Adrenal gland (tissue), 12 donors: ENCODE data around the gene ASXL2. TPM values are rescaled to one million over a fixed set of nuclear protein-coding genes. Genes with fewer than 3 reads are reported as not detected.

Source experiments
- DNase-seq, 7 donors: peaks; one replicate each; pipeline ENCODE4 v3.0.0-alpha.2; 2019 to 2020
- H3K27ac ChIP-seq, 5 donors: fragments of 200-600 bp; sonication (generic) in 4 of 5; 1 replicate in 3 of 5; 2 replicates in 2 of 5; pipeline versions ENCODE4 v1.5.1 to v1.8.0; 2016 to 2020; ENCODE audit warnings: mild to moderate bottlenecking in 1 of 5
- H3K27me3 ChIP-seq: fragments of 200-600 bp; 2 replicates; pipeline ENCODE4 v1.8.0; 2021
- H3K36me3 ChIP-seq, 2 donors: fragments of 200-600 bp; replicated peaks in 1 of 2; 1 replicate in 1 of 2; 2 replicates in 1 of 2; pipeline versions ENCODE4 v1.5.1 to v1.8.0; 2018 to 2022
- H3K4me1 ChIP-seq, 2 donors: fragments of 200-600 bp; replicated peaks in 1 of 2; 1 replicate in 1 of 2; 2 replicates in 1 of 2; pipeline versions ENCODE4 v1.5.1 to v1.8.0; 2018 to 2021
- H3K4me3 ChIP-seq, 4 donors: fragments of 200-600 bp; sonication (generic) in 3 of 4; one replicate each; pipeline ENCODE4 v1.5.1; 2016 to 2018
- H3K9me3 ChIP-seq, 3 donors: fragments of 200-600 bp; sonication (generic) in 1 of 3; replicated peaks in 1 of 3; 1 replicate in 2 of 3; 2 replicates in 1 of 3; pipeline versions ENCODE4 v1.5.1 to v1.8.0; 2016 to 2021
- POLR2A ChIP-seq, 2 donors: fragments of 450-650 bp; IDR thresholded peaks; one replicate each; pipeline ENCODE4 v1.6.1; 2017; ENCODE audit warnings: antibody characterized with exemption in 2 of 2, mild to moderate bottlenecking in 2 of 2, moderate library complexity in 1 of 2
- WGBS, 4 donors: extraction: QIAGEN DNeasy Blood & Tissue Kit in 2 of 4; methylation state at CpG; one replicate each; pipeline versions ENCODE4 v1.1.5 to v1.1.7; 2013 to 2017; 5-methylcytosine and 5-hydroxymethylcytosine counted together
- intact Hi-C, 2 donors: fragments of 100-400 bp; cut with DNase I; formaldehyde crosslinking; loops; one replicate each; pipeline versions ENCODE4 v1.14.1 to v1.15.0; 2022 to 2023
- polyA plus RNA-seq, 3 donors: library from polyadenylated mRNA; stranded (reverse); fragments of 200-250 nt in 2 of 3; fragments of 350-450 nt in 1 of 3; fragmentation: Illumina TruSeq in 1 of 3; extraction: RNeasy Lipid Tissue Mini Kit (QIAGEN cat#74804) in 1 of 3; gene quantifications; one replicate each; pipeline ENCODE4 v1.2.3, GENCODE V29; 2013 to 2014
- total RNA-seq, 9 donors: library from RNA; depleted of rRNA in 4 of 9; stranded (reverse); fragments of >200 nt in 4 of 9; fragments of 120-200 nt in 1 of 9; fragmentation: NEBNext Ultra II Directional in 1 of 9; extraction: Animal tissue kit (Norgen Biotek cat#: 25700) in 1 of 9; gene quantifications; one replicate each; pipeline versions ENCODE4 v1.1.0 to v1.2.4, GENCODE V29; 2013 to 2023
- TF ChIP-seq, protein P1 (sequence below), 6 experiments: fragments of 450-650 bp in 4 of 6; fragments of 200-600 bp in 2 of 6; sonication (generic) in 1 of 6; IDR thresholded peaks; 1 replicate in 5 of 6; 2 replicates in 1 of 6; pipeline versions ENCODE4 v1.5.1 to v1.8.0; 2016 to 2021; ENCODE audit warnings: antibody characterized with exemption in 6 of 6, mild to moderate bottlenecking in 2 of 6, moderate library complexity in 1 of 6
- donor health status: healthy with polysubstance abuse.
- donor health status: Bipolar disorder and iron deficiency.
- donor health status: DM: yes; HTN: yes; CAD: no.
- donor health status: DM: no; HTN: no; CAD: no.
- donor health status: DM: no; HTN: no; CAD: no.
- donor health status: DM: yes; HTN: yes; CAD: no.

ASXL2 gene
- total and polyA plus RNA-seq, 12 donors = 1.4 to 41.8 (median 20.9) TPM

DNA sequence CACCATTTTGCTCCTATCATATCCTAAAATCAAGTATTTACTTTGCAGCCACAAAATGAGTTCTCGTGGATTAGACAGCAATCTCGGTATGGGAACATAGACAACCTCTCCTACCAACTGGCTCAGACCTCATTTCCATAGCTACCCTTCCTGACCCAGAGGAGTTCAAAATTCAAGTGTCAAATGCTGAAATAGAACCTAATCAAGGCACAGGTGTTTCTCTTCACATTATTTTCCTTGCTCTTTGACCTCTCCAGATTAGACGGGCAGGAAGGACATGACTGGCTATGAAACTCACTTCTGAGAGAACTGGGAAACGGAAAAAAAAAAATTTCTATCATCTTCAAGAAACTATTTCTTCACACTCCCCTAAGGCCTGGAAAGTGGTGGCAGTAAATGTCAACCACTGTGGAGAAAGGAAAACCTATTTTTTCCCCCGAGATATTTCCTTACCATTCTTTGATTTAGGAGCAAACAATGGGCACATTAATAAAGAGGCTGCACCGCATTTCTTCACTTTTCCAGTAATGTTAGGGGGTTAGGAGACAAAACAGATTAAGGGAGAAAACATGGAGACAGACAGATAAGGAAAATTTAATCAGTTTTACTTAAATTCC lies 141.3 kb downstream of the ASXL2 start:
- no peaks in the 10 kb centered on the region for H3K4me1 ChIP-seq
- H3K36me3 ChIP-seq = peaks cover 0 to 2% of the 10 kb centered on the region in 2 donors
- H3K27ac ChIP-seq = no peak overlapping the region
- 88 to 93% (median 90%) methylated on average over 6 of the region's 6 CpGs for WGBS, 4 donors
- H3K9me3 ChIP-seq = no peaks in the 10 kb centered on the region
- H3K27me3 ChIP-seq = no peaks in the 10 kb centered on the region
- DNase-seq = no peak
- TF ChIP-seq, protein P1, sequence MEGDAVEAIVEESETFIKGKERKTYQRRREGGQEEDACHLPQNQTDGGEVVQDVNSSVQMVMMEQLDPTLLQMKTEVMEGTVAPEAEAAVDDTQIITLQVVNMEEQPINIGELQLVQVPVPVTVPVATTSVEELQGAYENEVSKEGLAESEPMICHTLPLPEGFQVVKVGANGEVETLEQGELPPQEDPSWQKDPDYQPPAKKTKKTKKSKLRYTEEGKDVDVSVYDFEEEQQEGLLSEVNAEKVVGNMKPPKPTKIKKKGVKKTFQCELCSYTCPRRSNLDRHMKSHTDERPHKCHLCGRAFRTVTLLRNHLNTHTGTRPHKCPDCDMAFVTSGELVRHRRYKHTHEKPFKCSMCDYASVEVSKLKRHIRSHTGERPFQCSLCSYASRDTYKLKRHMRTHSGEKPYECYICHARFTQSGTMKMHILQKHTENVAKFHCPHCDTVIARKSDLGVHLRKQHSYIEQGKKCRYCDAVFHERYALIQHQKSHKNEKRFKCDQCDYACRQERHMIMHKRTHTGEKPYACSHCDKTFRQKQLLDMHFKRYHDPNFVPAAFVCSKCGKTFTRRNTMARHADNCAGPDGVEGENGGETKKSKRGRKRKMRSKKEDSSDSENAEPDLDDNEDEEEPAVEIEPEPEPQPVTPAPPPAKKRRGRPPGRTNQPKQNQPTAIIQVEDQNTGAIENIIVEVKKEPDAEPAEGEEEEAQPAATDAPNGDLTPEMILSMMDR (IDR thresholded peaks at IDR 0.05) = no peak
- no peak for TF ChIP-seq POLR2A (IDR thresholded peaks at IDR 0.05)
- no peak overlapping the region for H3K4me3 ChIP-seq
- intact Hi-C loops = no loop called here

DNA sequence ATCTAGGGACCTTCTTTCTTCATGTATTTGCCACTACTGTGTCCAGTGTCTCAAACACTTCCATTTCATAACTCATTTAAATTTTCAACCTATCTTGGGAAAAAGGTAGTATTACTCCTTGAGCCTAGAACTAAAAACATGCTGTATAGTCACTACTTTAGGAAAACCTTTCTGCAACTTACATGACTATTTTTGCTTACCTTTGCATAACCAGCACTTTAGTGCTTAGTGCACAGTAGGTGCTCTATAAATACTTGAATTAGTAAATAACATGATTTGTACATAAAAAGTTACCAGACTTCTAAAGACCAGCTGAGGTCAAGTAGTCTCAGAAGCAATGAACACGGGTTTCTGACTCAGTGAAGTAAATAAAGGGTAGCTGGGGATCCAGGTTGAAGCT lies 142.5 kb downstream of the ASXL2 start:
- no peaks in the 10 kb centered on the region for H3K36me3 ChIP-seq
- no peaks in the 10 kb centered on the region for H3K9me3 ChIP-seq
- intact Hi-C loops = no loop called here
- DNase-seq = no peak
- H3K4me1 ChIP-seq = no peaks in the 10 kb centered on the region
- WGBS, 4 donors = 80 to 91% (median 89%) methylated on average over 1 of the region's 1 CpG
- no peaks in the 10 kb centered on the region for H3K27me3 ChIP-seq
- no peak for TF ChIP-seq POLR2A (IDR thresholded peaks at IDR 0.05)
- TF ChIP-seq, protein P1 (IDR thresholded peaks at IDR 0.05) = no peak
- no peak overlapping the region for H3K4me3 ChIP-seq
- H3K27ac ChIP-seq = no peak overlapping the region

DNA sequence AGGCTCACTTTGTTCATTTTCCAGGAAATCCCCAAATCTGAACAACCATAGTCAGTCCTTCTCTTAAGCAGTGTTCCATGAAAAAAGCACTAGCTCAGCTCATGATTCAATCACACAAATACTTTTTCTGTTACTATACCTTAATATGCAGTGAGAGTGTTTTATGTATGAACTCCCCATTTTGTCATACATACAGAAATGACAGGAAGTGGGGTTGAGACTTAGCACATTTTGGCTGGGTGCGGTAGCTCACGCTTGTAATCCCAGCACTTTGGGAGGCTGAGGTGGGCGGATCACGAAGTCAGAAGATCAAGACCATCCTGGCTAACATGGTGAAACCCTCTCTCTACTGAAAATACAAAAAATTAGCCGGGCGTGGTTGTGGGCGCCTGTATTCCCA lies 149.7 kb downstream of the ASXL2 start:
- 84 to 95% (median 92%) methylated on average over 7 of the region's 7 CpGs for WGBS, 4 donors
- no peak for DNase-seq
- no peak overlapping the region for H3K27ac ChIP-seq
- no peaks in the 10 kb centered on the region for H3K9me3 ChIP-seq
- TF ChIP-seq, protein P1 (IDR thresholded peaks at IDR 0.05) = no peak
- H3K27me3 ChIP-seq = no peaks in the 10 kb centered on the region
- no peaks in the 10 kb centered on the region for H3K4me1 ChIP-seq
- H3K36me3 ChIP-seq = no peaks in the 10 kb centered on the region
- H3K4me3 ChIP-seq = no peak overlapping the region
- intact Hi-C loops = no loop called here

DNA sequence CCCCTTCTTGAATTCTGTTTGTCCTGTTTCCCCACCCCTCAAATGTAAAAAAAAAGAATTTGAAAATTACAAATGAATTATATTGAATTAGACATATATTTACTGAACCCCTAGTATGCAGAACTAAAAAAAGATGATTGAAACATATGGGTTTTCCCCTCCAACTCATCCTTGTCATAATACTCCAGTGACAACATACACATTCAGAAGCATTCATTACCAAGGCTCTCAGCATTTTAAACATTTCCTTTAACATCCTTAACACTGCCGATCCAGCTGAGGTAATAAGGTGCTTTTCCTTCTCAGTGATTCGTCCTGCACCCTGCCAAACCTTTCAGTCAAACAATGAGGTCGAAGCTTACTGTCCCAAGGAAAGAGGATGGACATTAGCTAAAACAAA lies 151.8 kb downstream of the ASXL2 start:
- intact Hi-C loops = no loop called here
- no peaks in the 10 kb centered on the region for H3K9me3 ChIP-seq
- H3K27me3 ChIP-seq = no peaks in the 10 kb centered on the region
- no peak overlapping the region for H3K27ac ChIP-seq
- 60 to 78% (median 63%) methylated on average over 3 of the region's 3 CpGs for WGBS, 4 donors
- TF ChIP-seq, protein P1 (IDR thresholded peaks at IDR 0.05) = no peak
- TF ChIP-seq POLR2A (IDR thresholded peaks at IDR 0.05) = no peak
- no peaks in the 10 kb centered on the region for H3K4me1 ChIP-seq
- no peaks in the 10 kb centered on the region for H3K36me3 ChIP-seq
- no peak for DNase-seq
- no peak overlapping the region for H3K4me3 ChIP-seq
